ENCODE results near the gene CHCHD10.
A peak's percentile ranks its signal among the peaks of the same experiment; 100 is the strongest.

The CHCHD10 gene

DNA sequence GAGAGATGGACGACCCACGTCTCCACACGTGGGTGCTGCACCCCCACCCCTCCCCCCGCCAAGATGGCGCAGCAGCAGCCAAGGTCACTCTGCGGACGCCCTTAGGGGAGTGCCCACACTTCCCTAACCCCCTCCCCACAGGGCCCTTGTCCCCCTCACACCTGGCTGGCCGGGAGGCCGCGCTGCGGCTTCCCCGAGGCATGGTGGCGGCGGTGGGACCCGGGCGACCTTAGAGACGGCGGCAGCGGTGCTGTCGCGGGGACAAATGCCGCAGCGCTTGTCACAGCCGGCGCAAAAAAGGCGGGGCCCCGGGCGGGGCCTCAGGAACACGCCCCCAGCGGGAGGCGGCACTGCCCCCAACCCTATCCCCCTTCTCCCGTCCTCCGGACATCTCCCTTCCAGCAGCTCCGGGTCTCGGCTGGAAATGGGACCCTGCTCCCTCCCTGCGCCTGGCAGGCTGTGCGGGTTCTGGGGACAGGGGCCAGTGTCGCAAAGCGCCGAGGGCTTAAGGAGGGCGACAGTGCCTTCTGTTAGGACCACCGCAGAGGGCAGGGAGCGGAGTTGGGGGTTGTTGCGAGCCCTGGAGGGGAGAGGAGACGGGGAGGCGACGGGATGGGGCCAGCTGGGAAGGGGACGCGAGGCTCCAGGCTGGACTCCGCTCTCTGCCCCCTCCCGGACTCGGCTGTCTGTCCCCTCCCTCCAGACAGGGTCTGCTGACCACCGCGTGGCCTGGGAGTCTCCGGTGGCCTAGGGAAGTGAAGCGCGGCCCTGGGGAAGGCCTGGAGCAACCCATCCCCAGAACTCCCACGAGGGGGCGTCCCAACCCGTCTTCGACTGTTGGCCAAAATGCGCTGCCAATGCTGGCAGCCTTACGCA lies at the start of gene CHCHD10:
TSS of gene CHCHD10 (minus strand) at position 300 of the 876 bp plus-strand sequence. CDS start at position 202, 98 bp downstream.
- DNase-seq, result peak; percentile 82

DNA sequence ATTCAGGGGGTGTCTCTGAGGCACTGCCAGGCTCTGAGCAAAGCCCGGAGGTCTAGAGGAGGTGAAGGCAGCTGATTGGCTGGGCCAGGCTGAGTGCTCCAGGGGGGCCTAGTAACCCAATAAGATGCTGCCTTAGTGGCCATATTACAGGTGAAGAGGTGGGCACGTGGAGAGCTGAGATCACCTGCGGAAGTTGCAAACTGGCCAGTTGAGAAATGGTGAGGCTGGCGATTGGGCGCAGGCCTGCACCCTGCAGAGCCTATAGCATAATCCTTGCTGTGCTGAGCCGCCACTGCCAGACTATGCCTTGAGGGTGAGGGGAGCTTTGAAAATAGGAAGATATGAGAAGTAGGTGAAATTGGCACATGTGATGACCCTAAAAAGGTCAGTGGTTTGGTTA lies 49.4 kb upstream of the CHCHD10 start:
- no peak for DNase-seq

DNA sequence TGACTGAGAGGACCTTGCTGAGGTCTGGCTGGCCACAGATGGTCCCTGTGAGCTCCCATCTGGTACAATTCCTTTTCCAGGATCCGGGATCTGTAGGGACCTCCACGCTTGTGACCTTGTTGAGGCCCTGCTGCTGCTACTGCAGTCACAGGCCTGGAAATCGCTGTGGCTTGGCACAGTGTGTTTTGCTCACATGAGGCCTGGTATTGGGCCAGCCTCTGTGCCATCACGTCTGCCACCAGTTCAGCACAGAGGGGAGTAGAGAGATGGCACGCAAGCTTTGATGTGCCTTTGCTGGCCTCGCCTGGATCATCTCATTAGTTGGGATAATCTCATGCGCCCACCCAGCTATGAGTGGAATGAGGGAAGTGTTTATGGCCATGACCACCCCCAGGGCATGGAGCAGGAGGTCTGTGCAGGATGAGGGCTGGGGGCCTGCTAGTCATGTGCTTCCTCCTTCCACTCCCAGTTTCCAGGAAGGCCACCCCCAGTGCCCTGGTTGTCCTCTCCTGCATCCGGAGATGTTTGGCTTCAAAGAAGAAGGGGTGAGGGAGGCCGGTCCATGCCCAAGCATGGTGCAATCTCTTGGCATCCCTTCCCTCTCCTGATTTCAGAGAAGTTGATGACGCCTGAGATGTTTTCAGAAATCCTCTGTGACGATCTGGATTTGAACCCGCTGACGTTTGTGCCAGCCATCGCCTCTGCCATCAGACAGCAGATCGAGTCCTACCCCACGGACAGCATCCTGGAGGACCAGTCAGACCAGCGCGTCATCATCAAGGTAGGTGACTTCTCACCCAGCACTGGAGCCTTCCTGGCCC lies 48.6 kb upstream of the CHCHD10 start:
- DNase-seq, result no peak

DNA sequence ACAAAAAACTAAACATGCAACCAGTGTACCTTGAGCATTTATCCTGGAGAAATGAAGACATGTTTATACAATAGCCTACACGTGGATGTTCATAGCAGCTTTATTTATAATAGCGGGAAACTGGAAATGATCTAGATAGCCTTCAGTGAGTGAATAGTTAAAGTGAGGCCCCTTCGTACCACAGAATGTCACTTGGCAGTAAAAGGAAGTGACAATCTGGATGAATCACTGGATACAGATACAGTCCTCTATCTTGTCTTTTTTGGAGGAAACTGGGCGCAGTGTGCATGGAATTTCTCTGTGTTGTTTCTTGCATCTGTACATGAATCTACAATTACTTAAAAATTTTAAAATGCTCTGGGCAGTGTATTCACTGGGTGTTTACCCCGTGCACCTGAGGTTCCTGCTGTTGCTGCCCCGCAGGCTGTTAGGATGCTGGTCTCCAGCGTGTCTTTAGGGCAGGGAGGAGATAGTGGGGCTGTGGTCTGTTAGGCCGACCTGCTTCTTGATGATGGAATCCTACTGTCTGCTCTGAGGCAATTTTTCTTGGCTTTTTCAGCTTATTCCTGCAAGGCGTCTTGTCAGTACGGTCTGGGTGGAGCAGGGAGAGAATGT lies 47.9 kb upstream of the CHCHD10 start:
- DNase-seq, result no peak

DNA sequence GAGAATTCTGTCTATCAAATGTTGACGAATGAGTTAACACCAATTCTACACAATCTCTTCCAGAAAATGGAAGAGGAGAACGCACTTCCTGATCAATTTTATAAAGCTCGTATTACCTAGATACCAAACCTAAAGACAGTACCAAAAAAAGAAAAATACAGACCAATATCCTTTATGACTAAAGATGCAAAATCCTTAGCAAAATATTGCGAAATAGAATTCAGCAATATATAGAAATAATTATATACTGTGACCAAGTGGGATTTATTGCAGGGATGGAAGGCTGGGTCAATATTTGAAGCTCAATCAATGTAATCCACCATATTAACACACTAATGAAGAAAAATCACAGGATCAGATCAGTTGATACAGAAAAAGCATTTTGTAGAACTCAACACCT lies 44.6 kb upstream of the CHCHD10 start:
- DNase-seq, result no peak

DNA sequence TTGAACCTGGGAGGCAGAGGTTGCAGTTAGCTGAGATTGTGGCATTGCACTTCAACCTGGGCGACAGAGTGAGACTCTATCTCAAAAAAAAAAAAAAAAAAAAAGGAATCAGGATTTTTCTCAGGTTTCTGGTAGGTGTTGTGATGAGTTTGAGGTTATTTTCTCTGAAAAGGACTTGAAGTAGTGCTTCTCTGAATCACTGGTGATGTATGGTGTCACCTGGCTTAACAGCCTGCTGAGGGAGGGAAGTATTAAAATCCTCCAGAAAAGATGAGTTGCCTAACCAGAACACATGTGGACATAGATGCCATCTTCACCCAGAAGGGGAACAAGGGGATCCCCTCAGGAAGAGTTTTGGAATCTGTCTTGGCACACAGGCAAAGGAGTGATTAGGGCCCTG lies 39.1 kb upstream of the CHCHD10 start:
- no peak for DNase-seq

GRCh38 chr22:23804781-23805291 lies 37.1 kb upstream of the CHCHD10 start:
- no peak for DNase-seq

- no peak for DNase-seq
Measured at GRCh38 chr22:23803001-23803819, 35.4 kb upstream of the CHCHD10 start.

- DNase-seq, result no peak
Measured at GRCh38 chr22:23801886-23802377, 34.2 kb upstream of the CHCHD10 start.

GRCh38 chr22:23801238-23801821 lies 33.6 kb upstream of the CHCHD10 start:
- DNase-seq, result no peak

DNA sequence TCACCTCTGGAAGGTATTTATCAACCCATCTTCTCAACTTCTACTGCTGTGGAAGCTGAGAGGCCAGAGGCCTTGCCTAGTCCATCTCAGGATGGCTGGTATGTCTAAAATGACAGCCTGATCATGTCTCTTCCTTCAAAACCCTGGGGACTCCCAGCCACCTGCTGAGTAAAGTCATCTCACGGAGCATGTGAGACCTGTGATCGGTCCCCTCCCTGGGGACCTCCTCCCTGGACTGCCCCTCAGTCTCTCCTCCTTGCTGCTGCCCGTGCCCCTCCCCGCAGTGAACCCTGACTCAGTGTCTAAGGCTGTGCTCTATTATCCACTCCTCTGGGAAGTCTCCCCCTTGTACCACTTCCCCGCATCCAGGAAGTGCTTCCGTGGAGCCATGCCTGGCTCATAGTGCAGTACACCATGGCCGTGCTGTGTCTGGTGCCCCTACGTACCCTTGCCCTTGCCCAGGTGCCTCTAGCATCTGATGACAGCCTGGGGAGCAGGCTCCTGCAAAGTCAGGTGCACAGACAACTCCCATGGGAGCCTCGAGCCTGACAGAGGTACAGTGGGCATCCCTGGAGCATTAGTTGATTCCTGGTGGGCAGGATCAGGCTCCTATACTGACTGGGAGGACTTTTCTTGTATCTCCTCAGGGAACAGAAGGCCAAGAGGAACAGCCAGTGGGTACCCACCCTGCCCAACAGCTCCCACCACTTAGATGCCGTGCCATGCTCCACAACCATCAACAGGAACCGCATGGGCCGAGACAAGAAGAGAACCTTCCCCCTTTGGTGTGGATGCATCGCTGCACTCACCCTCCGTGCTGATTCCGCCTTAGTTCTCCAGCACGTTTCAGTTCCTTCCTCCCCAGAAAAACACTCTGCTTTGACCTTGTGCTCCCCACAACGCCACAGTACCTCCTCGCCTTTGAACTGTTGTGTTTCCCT lies 32.8 kb upstream of the CHCHD10 start:
- DNase-seq, result no peak

DNA sequence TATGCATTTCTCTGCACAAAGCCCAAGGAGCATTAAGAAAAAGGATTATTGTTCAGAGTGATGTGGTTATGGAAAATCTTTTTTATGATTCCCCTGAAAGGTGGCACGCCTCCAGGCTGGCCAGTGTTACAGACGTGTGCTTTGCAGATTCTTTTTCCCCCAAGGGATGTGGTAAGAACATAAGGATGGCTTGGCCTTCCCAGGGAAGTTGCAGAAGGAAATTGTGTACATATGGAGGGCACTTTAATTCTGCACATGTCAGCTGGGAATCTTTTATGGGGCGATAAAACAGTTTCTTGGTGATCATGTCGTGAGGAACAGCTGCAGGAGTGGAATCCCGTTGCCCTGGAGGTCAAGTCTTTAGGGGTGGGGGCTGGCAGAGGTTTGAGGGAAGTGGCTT lies 28.7 kb upstream of the CHCHD10 start:
- no peak for DNase-seq

GRCh38 chr22:23793326-23793725 lies 25.6 kb upstream of the CHCHD10 start:
- no peak for DNase-seq

DNA sequence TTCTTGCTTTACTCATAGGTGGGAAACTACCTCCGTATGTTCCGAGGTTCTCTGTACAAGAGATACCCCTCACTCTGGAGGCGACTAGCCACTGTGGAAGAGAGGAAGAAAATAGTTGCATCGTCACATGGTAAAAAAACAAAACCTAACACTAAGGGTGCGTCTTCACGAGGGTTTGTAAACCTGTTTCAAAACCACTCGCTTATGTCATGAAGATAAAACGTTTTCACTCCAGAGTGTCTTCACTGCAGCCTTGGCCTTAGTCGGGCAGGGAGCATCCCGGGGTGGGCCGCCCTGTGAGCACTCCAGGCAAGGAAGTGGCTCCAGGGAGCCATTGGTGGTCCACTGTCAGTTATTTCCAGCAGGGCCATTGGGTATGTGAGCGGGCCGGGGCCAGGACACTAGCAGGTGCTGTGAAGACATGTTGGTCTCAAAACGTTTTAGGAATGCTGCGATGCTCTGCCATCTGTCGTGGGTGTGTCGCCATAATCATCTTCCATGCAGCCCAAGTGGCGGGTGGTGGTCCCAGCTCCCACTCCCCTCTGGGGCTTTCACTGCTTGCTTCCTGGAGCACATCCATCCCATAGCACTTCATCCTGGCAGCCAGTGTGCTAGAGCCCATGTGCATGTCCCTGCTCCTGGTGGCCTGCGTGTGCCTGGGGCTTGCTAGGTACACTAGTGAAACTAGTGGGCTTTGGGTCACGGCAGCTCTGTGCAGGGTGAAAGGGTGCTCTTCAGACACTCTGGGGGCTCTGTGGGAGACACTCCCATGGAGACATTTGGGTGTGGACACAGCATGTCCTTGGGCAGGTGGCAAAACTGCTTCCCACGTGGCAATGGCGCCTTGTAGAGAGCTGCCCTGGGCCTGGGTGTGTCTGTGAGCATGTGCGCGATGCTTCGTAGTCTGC lies 24.2 kb upstream of the CHCHD10 start:
- DNase-seq, result no peak

DNA sequence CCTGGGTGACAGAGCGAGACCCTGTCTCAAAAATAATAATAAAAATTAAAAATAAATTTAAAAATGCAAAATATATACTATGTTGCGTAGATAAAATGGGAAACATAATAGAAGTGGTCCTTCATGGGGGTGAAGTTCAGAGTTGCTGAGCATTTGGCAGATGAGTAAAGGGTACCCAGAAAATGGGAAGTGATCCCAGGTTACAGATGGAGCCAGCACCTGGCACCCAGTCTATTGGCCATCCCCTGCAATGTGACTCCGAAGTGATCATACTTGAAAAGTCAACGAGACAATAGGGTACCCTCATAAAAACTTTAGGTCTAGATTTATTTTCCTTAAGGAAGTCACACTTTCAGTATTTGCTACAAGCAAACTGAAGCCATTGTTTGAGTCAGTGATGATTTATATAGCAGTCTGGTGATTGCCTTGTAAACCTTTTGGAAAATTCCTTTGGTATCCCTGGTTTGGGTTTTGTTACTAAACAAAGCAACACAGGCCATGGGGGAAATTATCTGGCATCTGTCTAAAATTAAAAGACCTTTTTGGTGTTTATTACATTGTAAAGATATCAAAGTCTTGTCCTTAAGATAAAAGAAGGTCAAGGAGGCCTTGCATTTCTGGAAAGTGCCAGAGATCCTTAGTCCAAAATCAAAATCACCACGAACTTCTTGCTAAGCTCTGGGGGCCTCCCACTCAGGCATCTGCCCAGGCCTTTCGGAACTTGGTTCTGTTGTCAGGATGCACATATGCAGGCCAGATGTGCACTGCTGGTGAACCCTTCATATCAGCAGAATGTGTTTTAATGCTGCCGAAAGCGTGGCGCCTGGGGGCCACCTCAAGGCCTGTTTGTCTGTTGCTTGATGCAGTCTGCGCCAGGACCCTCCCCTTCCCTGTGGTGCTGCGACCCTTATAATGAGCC lies 23.3 kb upstream of the CHCHD10 start:
- DNase-seq, result no peak

- DNase-seq, result no peak
Measured at GRCh38 chr22:23789638-23790037, 21.9 kb upstream of the CHCHD10 start.

- DNase-seq, result no peak
Measured at GRCh38 chr22:23789121-23789520, 21.3 kb upstream of the CHCHD10 start.

DNA sequence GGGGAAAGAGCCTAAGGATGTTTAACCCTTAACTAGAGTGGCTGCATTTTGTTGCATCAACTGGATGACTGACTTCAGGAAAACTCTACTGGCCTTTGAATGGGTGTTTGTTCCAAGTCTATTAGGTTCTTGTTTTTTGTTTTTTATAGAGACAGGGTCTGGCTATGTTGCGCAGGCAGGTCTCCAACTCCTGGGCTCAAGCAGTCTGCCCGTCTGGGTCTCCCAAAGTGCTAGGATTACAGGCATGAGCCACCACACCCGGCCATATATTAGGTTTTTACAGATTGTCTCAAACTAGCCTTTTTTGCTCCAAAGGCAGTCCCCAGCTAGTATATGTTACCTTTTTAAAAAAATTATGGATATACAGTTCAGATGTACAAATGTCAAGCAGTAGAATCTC lies 20.1 kb upstream of the CHCHD10 start:
- DNase-seq, result no peak

- no peak for DNase-seq
Measured at GRCh38 chr22:23787600-23787896, 19.8 kb upstream of the CHCHD10 start.
